GM18508 (cell line): ENCODE results near the gene RAP1GAP2.
"Not testable (repeated sequence)": the region's sequence is repeated elsewhere in the genome, so short reads cannot be mapped to it uniquely, and the experiment has no call there.

Experiments used
- ATAC-seq: cut with Tn5 transposase; IDR thresholded peaks from one replicate; pipeline ENCODE4 v1.9.1; 2021; ENCODE audit warnings: moderate number of reproducible peaks; ENCODE audit not compliant: insufficient read depth, unreplicated experiment

Gene RAP1GAP2

GRCh38 chr17:2796164-2797125 is at the start of gene RAP1GAP2:
TSS of gene RAP1GAP2 (plus strand) at chr17:2796438. CDS start at chr17:2796528, 90 bp downstream.
- no peak for ATAC-seq

- ATAC-seq, result no peak
These were observed 47.0 kb upstream of the RAP1GAP2 start, which contains the start of gene CCDC92B for GRCh38 chr17:2749058-2749783. TSS of gene CCDC92B (minus strand) at chr17:2749652. CDS start at chr17:2735145, 14,507 bp downstream.

- ATAC-seq, result no peak
These were observed 46.5 kb upstream of the RAP1GAP2 start for GRCh38 chr17:2749784-2750181.

- no peak for ATAC-seq
These were observed 45.5 kb upstream of the RAP1GAP2 start for GRCh38 chr17:2750721-2751120.

GRCh38 chr17:2751491-2751890 is 44.7 kb upstream of the RAP1GAP2 start:
- no peak for ATAC-seq

- no peak for ATAC-seq
These were observed 40.1 kb upstream of the RAP1GAP2 start for GRCh38 chr17:2755891-2756724.

- ATAC-seq, result no peak
These were observed 37.4 kb upstream of the RAP1GAP2 start for GRCh38 chr17:2758870-2759269.

GRCh38 chr17:2770129-2770528 is 26.1 kb upstream of the RAP1GAP2 start:
- ATAC-seq, result no peak

GRCh38 chr17:2775206-2775605 is 21.0 kb upstream of the RAP1GAP2 start:
- ATAC-seq, result no peak

- ATAC-seq, result no peak
These were observed 19.5 kb upstream of the RAP1GAP2 start for GRCh38 chr17:2776589-2777241.

GRCh38 chr17:2777242-2777867 is 18.9 kb upstream of the RAP1GAP2 start:
- ATAC-seq, result no peak

GRCh38 chr17:2778489-2778888 is 17.7 kb upstream of the RAP1GAP2 start:
- no peak for ATAC-seq

GRCh38 chr17:2779545-2779944 is 16.7 kb upstream of the RAP1GAP2 start:
- no peak for ATAC-seq

- ATAC-seq, result no peak
These were observed 16.0 kb upstream of the RAP1GAP2 start for GRCh38 chr17:2780256-2780655.

- no peak for ATAC-seq
These were observed 15.2 kb upstream of the RAP1GAP2 start for GRCh38 chr17:2780931-2781454.

- not testable (repeated sequence) for ATAC-seq
These were observed 14.6 kb upstream of the RAP1GAP2 start for GRCh38 chr17:2781598-2781997.

- no peak for ATAC-seq
These were observed 14.2 kb upstream of the RAP1GAP2 start for GRCh38 chr17:2782055-2782454.

- no peak for ATAC-seq
These were observed 12.8 kb upstream of the RAP1GAP2 start for GRCh38 chr17:2783310-2784030.
